SK-N-SH treated with all-trans-retinoic acid at 6 μM for 48 hours (cell line): ENCODE results near the gene MRPL52.

Source experiments
- ATAC-seq: fragments of 200-7000 bp; cut with Tn5 transposase; 3 replicates; pipeline ENCODE4 v1.9.1; 2020; ENCODE audit warnings: mild to moderate bottlenecking, moderate library complexity
- ARNTL ChIP-seq: fragments of 450-650 bp; formaldehyde crosslinking; IDR thresholded peaks from 2 replicates; pipeline ENCODE4 v1.5.0; 2020; ENCODE audit warnings: low read depth, mild to moderate bottlenecking, moderate library complexity, borderline replicate concordance
- BACH2 ChIP-seq: fragments of 250-450 bp; sonication (Bioruptor Pico); IDR thresholded peaks from 2 replicates; pipeline ENCODE4 v1.9.0; 2021; ENCODE audit warnings: mild to moderate bottlenecking, borderline replicate concordance
- CSDC2 ChIP-seq: fragments of 250-450 bp; sonication (Bioruptor Pico); IDR thresholded peaks from 2 replicates; pipeline ENCODE4 v1.5.0; 2020; ENCODE audit warnings: mild to moderate bottlenecking, moderate library complexity
- ESRRG ChIP-seq: fragments of 250-450 bp; sonication (Bioruptor Pico); IDR thresholded peaks from 2 replicates; pipeline ENCODE4 v1.6.1; 2021; ENCODE audit warnings: mild to moderate bottlenecking
- GLIS3 ChIP-seq: fragments of 250-450 bp; sonication (Bioruptor Pico); IDR thresholded peaks from 2 replicates; pipeline ENCODE4 v1.5.0; 2020; ENCODE audit warnings: mild to moderate bottlenecking, moderate library complexity
- ISL1 ChIP-seq: fragments of 250-450 bp; sonication (Bioruptor Pico); IDR thresholded peaks from 2 replicates; pipeline ENCODE4 v2.1.2; 2022; ENCODE audit warnings: mild to moderate bottlenecking, moderate library complexity
- OSR1 ChIP-seq: fragments of 250-450 bp; sonication (Bioruptor Pico); IDR thresholded peaks from 2 replicates; pipeline ENCODE4 v1.8.0; 2022; ENCODE audit warnings: moderate library complexity, mild to moderate bottlenecking, inconsistent platforms
- PPARA ChIP-seq: fragments of 250-450 bp; sonication (Bioruptor Pico); IDR thresholded peaks from 2 replicates; pipeline ENCODE4 v1.5.0; 2020; ENCODE audit warnings: mild to moderate bottlenecking, borderline replicate concordance
- RARB ChIP-seq: fragments of 250-450 bp; sonication (Bioruptor Pico); IDR thresholded peaks from 2 replicates; pipeline ENCODE4 v1.8.0; 2021; ENCODE audit warnings: mild to moderate bottlenecking, moderate library complexity
- SNAI2 ChIP-seq: fragments of 250-450 bp; sonication (Bioruptor Pico); IDR thresholded peaks from 2 replicates; pipeline ENCODE4 v1.5.0; 2020; ENCODE audit warnings: mild to moderate bottlenecking, moderate library complexity
- TCF4 ChIP-seq: fragments of 250-450 bp; sonication (Bioruptor Pico); IDR thresholded peaks from 2 replicates; pipeline ENCODE4 v1.8.0; 2021; ENCODE audit warnings: mild to moderate bottlenecking, moderate library complexity, borderline replicate concordance
- TOX ChIP-seq: fragments of 250-450 bp; sonication (Bioruptor Pico); IDR thresholded peaks from 2 replicates; pipeline ENCODE4 v1.8.0; 2021; ENCODE audit warnings: mild to moderate bottlenecking, moderate library complexity, borderline replicate concordance
- ZFP3 ChIP-seq: fragments of 250-450 bp; sonication (Bioruptor Pico); IDR thresholded peaks from 2 replicates; pipeline ENCODE4 v1.5.0; 2020; ENCODE audit warnings: mild to moderate bottlenecking, moderate library complexity
- ZFP30 ChIP-seq: fragments of 450-650 bp; formaldehyde crosslinking; IDR thresholded peaks from 2 replicates; pipeline ENCODE4 v1.5.0; 2022; ENCODE audit warnings: mild to moderate bottlenecking, moderate library complexity
- ZNF565 ChIP-seq: fragments of 450-650 bp; formaldehyde crosslinking; conservative IDR thresholded peaks from 2 replicates; pipeline ENCODE4 v1.5.0; 2020; ENCODE audit warnings: low read depth, mild to moderate bottlenecking, moderate library complexity
- ZNF70 ChIP-seq: fragments of 450-650 bp; formaldehyde crosslinking; IDR thresholded peaks from 2 replicates; pipeline ENCODE4 v1.5.0; 2020; ENCODE audit warnings: mild to moderate bottlenecking, moderate library complexity
- ZNF8 ChIP-seq: fragments of 450-650 bp; formaldehyde crosslinking; IDR thresholded peaks from 2 replicates; pipeline ENCODE4 v1.5.0; 2020; ENCODE audit warnings: mild to moderate bottlenecking, moderate library complexity
- TF ChIP-seq, protein P1 (sequence below): fragments of 250-450 bp; sonication (Bioruptor Pico); IDR thresholded peaks from 2 replicates; pipeline ENCODE4 v1.5.1; 2021; ENCODE audit warnings: mild to moderate bottlenecking, moderate library complexity
- TF ChIP-seq, protein P2 (sequence below): fragments of 250-450 bp; sonication (Bioruptor Pico); IDR thresholded peaks from 2 replicates; pipeline ENCODE4 v1.8.0; 2020; ENCODE audit warnings: mild to moderate bottlenecking, moderate library complexity, borderline replicate concordance
- TF ChIP-seq, protein P3 (sequence below): fragments of 250-450 bp; sonication (Bioruptor Pico); IDR thresholded peaks from 2 replicates; pipeline ENCODE4 v1.5.0; 2020; ENCODE audit warnings: mild to moderate bottlenecking, moderate library complexity
- TF ChIP-seq, protein P4 (sequence below): fragments of 250-450 bp; sonication (Bioruptor Pico); IDR thresholded peaks from 2 replicates; pipeline ENCODE4 v1.8.0; 2021; ENCODE audit warnings: low read depth, mild to moderate bottlenecking, moderate library complexity, borderline replicate concordance
- TF ChIP-seq, protein P5 (sequence below): fragments of 250-450 bp; sonication (Bioruptor Pico); IDR thresholded peaks from 2 replicates; pipeline ENCODE4 v1.5.1; 2020; ENCODE audit warnings: low read depth, mild to moderate bottlenecking, moderate library complexity

Gene MRPL52

DNA sequence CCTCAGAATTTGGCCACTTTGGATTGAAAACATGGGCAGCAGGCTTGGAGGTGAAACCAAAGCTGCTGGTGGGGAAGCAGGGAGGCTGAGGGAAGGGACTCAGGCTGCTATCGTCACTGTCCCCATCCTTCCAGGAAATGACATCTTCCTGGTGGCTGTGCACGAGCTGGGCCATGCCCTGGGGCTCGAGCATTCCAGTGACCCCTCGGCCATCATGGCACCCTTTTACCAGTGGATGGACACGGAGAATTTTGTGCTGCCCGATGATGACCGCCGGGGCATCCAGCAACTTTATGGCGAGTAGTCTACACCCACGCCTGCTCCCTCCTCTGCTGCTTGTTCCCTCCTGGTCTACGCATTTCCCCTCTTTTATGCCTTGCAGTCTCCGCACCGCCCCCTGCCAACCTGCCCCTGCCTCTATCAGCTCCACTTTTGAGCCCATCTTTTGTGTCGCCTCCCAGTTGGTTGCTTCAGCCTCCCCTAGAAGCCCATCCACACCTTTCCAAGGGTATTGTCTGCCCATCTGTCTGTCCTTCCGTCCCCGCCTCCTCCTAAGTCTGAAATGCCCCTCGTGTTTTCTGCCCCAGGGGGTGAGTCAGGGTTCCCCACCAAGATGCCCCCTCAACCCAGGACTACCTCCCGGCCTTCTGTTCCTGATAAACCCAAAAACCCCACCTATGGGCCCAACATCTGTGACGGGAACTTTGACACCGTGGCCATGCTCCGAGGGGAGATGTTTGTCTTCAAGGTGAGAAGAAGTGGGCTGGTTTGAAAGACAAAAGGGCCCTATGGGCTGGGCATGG lies 13.6 kb downstream of the MRPL52 start:
- no peak for ATAC-seq
- TF ChIP-seq ZNF70 (CRISPR knock-in tag) (no peak), TOX (CRISPR knock-in tag) (no peak), GLIS3 (no peak), BACH2 (CRISPR knock-in tag) (no peak)

DNA sequence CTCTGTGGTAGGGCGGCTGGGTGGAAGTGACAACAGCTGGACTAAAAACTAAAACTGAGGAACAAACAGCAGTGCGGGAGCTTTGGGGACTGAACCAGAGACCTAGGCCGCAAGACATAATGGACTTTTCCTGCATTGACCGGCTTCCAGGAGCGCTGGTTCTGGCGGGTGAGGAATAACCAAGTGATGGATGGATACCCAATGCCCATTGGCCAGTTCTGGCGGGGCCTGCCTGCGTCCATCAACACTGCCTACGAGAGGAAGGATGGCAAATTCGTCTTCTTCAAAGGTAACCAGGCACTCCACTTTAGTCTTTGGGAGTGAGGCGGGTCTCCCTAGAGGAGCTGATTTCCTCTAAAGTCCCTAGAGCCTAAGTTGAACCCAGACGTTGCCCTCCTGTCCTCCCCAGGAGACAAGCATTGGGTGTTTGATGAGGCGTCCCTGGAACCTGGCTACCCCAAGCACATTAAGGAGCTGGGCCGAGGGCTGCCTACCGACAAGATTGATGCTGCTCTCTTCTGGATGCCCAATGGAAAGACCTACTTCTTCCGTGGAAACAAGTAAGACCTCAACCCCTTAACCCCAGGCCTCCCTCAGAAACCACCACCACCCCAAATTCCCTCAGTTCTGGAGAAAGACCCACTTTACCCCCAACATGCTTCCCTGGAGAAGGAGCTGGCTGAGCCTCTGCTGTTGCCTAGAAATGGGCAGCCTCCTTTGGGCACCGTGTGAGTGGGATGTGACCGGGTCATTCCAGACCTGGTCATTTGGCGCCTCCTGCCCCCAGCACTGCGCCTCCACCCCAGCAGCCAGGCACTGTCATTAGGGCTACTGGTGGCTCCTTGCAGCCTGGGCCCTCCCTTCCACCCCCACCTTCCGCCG lies 14.8 kb downstream of the MRPL52 start:
- ATAC-seq, result no peak
- TF ChIP-seq ZFP30 (CRISPR knock-in tag) (no peak), TCF4 (no peak), RARB (CRISPR knock-in tag) (no peak), OSR1 (CRISPR knock-in tag) (no peak)
- TF ChIP-seq, protein P1, sequence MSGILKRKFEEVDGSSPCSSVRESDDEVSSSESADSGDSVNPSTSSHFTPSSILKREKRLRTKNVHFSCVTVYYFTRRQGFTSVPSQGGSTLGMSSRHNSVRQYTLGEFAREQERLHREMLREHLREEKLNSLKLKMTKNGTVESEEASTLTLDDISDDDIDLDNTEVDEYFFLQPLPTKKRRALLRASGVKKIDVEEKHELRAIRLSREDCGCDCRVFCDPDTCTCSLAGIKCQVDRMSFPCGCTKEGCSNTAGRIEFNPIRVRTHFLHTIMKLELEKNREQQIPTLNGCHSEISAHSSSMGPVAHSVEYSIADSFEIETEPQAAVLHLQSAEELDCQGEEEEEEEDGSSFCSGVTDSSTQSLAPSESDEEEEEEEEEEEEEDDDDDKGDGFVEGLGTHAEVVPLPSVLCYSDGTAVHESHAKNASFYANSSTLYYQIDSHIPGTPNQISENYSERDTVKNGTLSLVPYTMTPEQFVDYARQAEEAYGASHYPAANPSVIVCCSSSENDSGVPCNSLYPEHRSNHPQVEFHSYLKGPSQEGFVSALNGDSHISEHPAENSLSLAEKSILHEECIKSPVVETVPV (CRISPR knock-in tag), result no peak
- TF ChIP-seq, protein P2, sequence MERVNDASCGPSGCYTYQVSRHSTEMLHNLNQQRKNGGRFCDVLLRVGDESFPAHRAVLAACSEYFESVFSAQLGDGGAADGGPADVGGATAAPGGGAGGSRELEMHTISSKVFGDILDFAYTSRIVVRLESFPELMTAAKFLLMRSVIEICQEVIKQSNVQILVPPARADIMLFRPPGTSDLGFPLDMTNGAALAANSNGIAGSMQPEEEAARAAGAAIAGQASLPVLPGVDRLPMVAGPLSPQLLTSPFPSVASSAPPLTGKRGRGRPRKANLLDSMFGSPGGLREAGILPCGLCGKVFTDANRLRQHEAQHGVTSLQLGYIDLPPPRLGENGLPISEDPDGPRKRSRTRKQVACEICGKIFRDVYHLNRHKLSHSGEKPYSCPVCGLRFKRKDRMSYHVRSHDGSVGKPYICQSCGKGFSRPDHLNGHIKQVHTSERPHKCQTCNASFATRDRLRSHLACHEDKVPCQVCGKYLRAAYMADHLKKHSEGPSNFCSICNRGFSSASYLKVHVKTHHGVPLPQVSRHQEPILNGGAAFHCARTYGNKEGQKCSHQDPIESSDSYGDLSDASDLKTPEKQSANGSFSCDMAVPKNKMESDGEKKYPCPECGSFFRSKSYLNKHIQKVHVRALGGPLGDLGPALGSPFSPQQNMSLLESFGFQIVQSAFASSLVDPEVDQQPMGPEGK (CRISPR knock-in tag), result no peak
- TF ChIP-seq, protein P3, sequence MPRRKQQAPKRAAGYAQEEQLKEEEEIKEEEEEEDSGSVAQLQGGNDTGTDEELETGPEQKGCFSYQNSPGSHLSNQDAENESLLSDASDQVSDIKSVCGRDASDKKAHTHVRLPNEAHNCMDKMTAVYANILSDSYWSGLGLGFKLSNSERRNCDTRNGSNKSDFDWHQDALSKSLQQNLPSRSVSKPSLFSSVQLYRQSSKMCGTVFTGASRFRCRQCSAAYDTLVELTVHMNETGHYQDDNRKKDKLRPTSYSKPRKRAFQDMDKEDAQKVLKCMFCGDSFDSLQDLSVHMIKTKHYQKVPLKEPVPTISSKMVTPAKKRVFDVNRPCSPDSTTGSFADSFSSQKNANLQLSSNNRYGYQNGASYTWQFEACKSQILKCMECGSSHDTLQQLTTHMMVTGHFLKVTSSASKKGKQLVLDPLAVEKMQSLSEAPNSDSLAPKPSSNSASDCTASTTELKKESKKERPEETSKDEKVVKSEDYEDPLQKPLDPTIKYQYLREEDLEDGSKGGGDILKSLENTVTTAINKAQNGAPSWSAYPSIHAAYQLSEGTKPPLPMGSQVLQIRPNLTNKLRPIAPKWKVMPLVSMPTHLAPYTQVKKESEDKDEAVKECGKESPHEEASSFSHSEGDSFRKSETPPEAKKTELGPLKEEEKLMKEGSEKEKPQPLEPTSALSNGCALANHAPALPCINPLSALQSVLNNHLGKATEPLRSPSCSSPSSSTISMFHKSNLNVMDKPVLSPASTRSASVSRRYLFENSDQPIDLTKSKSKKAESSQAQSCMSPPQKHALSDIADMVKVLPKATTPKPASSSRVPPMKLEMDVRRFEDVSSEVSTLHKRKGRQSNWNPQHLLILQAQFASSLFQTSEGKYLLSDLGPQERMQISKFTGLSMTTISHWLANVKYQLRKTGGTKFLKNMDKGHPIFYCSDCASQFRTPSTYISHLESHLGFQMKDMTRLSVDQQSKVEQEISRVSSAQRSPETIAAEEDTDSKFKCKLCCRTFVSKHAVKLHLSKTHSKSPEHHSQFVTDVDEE, result no peak
- TF ChIP-seq, all 23 proteins: peak for 0

DNA sequence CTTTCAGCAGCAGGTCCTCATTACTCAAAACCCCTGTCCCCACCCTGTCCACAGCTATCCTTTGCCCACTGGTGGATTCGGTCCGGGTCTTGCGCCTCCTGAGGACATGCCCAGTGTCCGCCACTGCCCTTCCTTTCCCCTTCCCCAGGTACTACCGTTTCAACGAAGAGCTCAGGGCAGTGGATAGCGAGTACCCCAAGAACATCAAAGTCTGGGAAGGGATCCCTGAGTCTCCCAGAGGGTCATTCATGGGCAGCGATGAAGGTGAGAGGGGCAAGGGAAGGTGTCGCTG lies 15.4 kb downstream of the MRPL52 start:
- ATAC-seq, result no peak

More for the DNA sequence above, 15.4 kb downstream of the MRPL52 start:
- TF ChIP-seq RARB (CRISPR knock-in tag) (no peak), PPARA (CRISPR knock-in tag) (no peak), ZFP3 (CRISPR knock-in tag) (no peak), ISL1 (CRISPR knock-in tag) (no peak), GLIS3 (no peak), ARNTL (CRISPR knock-in tag) (no peak), CSDC2 (no peak), OSR1 (CRISPR knock-in tag) (no peak), ZNF565 (CRISPR knock-in tag) (no peak), ESRRG (no peak), TCF4 (no peak), ZNF8 (no peak), ZNF70 (CRISPR knock-in tag) (no peak), SNAI2 (CRISPR knock-in tag) (no peak), ZFP30 (CRISPR knock-in tag) (no peak), TOX (CRISPR knock-in tag) (no peak)
- TF ChIP-seq, protein P3, result no peak
- TF ChIP-seq, protein P4, sequence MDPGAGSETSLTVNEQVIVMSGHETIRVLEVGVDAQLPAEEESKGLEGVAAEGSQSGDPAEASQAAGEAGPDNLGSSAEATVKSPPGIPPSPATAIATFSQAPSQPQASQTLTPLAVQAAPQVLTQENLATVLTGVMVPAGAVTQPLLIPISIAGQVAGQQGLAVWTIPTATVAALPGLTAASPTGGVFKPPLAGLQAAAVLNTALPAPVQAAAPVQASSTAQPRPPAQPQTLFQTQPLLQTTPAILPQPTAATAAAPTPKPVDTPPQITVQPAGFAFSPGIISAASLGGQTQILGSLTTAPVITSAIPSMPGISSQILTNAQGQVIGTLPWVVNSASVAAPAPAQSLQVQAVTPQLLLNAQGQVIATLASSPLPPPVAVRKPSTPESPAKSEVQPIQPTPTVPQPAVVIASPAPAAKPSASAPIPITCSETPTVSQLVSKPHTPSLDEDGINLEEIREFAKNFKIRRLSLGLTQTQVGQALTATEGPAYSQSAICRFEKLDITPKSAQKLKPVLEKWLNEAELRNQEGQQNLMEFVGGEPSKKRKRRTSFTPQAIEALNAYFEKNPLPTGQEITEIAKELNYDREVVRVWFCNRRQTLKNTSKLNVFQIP (CRISPR knock-in tag), result no peak
- TF ChIP-seq, protein P5, sequence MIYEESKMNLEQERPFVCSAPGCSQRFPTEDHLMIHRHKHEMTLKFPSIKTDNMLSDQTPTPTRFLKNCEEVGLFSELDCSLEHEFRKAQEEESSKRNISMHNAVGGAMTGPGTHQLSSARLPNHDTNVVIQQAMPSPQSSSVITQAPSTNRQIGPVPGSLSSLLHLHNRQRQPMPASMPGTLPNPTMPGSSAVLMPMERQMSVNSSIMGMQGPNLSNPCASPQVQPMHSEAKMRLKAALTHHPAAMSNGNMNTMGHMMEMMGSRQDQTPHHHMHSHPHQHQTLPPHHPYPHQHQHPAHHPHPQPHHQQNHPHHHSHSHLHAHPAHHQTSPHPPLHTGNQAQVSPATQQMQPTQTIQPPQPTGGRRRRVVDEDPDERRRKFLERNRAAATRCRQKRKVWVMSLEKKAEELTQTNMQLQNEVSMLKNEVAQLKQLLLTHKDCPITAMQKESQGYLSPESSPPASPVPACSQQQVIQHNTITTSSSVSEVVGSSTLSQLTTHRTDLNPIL (CRISPR knock-in tag), result no peak
- TF ChIP-seq, protein P1 (CRISPR knock-in tag), result no peak
- TF ChIP-seq, all 23 proteins: peak for 0
